GM19395 (cell line): ENCODE measurements around the gene SRGAP1.
"Not testable (repeated sequence)": the region's sequence is repeated elsewhere in the genome, so short reads cannot be mapped to it uniquely, and the experiment has no call there.

Experiments
- ATAC-seq: cut with Tn5 transposase; IDR thresholded peaks from one replicate; pipeline ENCODE4 v1.9.1; 2021; ENCODE audit warnings: mild to moderate bottlenecking, moderate library complexity; ENCODE audit not compliant: unreplicated experiment

The SRGAP1 gene

DNA sequence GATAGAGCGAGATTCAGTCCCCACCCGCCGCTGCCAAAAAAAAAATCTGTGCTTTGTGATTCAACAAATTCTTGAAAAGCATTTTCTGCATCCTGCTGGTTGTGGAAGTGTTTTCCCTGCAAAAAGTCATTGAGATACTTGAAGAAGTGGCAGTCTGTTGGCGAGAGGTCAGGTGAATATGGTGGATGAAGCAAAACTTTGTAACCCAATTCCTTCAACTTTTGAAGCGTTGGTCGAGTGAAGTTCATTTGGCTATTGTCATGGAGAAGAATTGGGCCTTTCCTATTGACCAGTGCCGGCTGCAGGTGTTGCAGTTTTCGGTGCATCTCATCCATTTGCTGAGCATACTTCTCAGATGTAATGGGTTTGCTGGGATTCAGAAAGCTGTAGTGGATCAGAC lies 20.9 kb downstream of the SRGAP1 start:
- ATAC-seq: no peak

DNA sequence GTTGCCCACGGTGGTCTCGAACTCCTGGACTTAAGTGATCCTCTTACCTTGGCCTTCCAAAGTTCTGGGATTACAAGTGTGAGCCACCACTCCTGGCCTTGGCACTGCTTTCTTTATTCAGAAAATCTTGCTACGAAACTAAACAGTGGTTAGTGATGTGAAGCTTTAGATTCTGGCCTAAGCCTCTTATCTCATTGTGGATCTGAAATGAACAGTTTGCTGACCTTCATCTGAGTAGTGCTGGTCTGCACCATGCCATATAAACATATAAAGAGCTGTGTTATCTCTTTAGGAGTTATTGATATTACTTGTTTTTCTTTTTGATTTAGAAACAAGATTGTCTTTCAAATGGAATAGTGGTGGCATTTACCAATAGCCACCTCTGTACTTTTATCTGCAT lies 22.6 kb downstream of the SRGAP1 start:
- ATAC-seq: no peak

DNA sequence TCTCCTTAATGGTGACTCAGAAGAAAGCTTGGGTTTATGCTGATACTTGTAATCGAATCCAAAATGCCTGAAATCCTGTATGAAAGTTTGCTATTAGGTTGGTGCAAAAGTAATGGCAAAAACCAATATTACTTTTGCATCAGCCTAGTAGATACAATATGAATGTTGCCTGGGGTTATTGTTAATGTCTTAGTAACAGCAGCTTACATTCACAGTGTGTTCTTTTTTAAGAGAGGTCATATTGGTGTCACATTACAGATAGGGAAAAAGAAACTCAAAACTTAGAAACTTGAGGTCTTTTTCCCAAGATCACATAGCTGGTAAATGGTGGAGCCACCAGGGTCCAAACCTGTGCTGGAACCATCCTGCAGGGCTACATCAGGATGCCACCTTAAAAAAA lies 25.2 kb downstream of the SRGAP1 start:
- ATAC-seq: no peak

DNA sequence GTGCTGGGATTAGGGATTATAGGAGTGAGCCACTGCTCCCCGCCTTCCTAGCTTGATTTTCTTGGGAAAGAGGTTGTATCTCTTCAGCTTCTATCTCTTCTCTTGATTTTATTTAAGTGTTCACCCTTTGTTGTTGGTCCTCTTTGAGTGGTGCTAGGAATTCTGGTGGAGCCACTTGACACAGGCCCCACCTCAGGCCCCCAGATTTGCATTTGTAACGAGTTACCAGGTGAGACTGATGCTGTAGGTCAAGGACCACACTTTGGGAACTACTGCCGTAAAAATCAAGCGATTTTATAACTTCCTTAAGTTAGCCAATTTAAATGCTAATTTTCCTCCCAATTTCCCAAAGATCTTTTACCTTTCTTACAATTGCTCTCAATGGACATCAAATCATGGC lies 26.3 kb downstream of the SRGAP1 start:
- ATAC-seq: no peak

DNA sequence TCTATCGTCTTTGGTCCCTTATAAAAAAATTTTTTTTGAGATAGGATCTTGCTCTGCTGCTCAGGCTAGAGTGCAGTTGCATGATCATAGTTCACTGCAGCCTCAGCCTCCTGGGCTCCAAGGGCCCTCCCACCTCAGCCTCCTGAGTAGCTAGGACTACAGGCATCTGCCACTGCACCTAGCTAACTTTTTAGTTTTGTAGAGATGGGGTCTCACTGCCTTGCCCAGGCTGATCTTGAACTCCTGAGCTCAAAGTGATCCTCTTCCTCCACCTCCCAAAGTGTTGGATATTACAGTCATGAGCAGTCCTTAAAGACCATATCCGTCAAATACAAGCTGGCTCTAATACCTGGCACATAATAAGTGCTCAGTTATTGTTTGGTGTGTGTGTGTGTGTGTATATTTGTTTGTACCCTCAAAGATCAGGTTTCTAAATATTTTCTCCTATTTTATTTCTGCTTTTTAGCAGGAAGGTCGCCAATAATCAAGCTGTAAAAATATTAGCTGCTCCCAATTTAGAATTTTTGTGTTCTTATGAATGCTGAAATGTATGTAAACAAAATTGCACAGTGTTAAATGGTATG lies 30.5 kb downstream of the SRGAP1 start:
- no peak for ATAC-seq

DNA sequence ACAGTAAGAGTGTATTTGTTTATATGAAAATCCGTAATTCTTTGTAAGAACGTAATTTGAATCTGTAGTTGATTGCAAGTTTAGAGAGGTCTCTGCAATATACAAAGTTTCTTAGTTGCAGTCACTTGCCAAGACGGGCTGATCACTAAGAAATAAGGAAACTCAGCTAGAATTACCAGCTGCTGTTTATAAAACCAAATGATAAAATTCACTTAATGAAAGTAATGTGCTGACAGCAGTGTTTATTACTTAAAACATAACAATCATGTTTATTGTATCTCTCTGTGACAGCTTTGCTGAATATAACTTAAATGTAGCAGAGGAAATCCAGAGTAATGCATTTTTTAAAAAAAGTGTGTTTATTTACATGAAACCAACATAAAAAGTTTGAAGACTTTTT lies 31.2 kb downstream of the SRGAP1 start:
- no peak for ATAC-seq

DNA sequence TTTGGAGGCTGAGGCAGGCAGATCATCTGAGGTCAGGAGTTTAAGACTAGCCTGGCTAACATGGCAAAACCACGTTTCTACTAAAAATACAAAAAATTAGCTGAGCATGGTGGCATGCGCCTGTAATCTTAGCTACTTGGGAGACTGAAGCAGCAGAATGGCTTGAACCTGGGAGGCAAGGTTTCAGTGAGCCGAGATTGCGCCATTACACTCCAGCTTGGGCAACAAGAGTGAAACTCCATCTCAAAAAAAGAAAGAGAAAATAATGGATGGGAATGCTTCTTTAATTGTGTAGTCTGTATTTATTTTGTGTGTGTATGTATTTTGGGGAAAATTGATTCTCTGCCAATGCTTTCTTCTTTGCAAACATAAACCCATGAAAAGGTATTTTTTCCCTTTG lies 32.5 kb downstream of the SRGAP1 start:
- ATAC-seq: no peak

DNA sequence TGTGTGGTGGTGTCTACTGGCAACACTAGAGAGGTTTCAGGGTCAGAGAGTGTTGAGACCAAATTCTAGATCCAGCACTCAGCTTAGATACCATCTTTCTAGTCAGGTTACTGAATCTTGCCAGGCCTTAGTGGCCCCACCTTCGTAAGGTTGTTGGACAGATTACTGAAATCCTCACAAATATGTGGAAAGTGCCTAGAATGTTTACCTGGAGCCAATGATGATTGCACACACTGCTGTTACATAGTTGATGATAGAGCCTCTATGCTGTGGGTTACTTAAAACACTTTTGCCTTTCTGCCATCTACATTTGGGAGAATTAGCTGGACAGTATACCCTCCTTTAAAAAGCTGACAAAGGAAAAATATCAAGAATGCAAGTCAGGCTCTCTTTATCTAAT lies 33.2 kb downstream of the SRGAP1 start:
- no peak for ATAC-seq

DNA sequence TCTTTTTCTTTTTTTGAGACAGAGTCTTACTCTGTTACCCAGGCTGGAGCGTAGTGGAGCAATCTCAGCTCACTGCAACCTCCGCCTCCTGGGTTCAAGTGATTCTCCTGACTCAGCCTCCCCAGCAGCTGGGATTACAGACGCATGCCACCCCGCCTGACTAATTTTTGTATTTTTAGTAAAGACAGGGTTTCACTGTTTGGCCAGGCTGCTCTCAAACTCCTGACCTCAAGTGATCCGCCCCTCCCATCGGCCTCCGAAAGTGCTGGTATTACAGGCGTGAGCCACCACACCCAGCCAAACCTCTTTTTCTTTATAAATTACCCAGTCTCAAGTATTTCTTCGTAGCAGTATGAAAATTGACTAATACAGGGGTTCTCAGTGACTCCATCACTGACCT lies 35.7 kb downstream of the SRGAP1 start:
- ATAC-seq: not testable (repeated sequence)

DNA sequence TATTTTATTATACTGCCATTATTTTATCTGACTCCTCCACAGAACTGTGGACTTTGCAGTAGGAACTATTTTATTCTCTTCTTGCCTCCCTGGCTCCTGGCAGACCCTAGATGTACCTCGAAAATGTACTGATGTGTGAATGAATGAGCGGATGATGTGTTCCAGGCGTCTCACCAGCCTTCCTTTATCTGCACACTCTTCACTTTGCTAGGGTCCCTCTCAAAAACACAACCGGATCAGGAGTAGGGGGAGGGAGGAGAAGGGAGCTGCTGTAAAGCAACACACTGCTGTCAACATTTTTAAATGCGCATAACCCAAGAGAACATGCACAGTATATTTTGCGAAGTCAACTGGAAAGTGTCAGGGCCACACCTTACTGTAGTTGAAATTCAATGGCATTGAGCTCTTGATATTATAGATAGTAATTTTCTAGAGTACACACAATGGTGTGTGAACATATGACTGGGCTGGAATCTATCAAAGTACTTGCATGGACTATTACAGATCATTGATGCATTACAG lies 36.3 kb downstream of the SRGAP1 start:
- no peak for ATAC-seq

DNA sequence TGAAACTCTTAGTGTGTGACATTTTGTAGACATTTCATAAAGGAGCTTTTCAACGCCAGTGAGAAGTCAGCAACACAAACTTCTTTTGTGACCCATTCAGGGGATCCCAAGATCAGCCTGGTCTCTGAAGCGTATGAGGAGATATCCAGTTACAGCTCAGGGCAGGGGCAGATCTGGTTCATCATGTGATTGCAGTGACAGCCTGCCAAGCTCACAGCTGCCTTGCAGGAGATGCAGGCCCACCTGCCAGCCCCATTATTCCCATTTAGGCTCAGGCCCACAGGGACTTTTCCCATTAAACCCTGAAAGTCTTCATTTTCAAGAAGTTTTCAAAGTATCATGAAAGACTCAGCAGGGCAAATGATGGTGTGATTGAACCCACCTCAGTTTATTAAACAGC lies 38.3 kb downstream of the SRGAP1 start:
- ATAC-seq: no peak

DNA sequence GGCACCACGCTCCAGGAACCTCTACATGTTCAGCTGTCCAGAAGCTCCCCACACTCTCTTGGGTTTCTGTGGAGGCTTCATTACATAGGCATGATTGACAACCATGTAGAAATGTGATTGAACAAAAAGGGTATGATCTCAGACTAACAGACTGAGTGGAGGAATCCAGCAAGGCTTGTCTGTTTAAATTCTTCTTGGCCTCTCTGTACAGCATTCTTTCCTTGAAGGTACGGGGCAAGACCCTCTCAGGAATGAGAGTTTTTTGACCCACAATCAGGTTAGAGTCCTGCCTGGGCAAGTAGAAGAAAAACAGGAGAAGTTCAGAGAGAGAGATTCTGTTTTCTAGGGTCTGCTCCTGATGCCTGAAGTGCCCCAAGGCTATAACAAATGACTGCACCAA lies 40.9 kb downstream of the SRGAP1 start:
- ATAC-seq: no peak

DNA sequence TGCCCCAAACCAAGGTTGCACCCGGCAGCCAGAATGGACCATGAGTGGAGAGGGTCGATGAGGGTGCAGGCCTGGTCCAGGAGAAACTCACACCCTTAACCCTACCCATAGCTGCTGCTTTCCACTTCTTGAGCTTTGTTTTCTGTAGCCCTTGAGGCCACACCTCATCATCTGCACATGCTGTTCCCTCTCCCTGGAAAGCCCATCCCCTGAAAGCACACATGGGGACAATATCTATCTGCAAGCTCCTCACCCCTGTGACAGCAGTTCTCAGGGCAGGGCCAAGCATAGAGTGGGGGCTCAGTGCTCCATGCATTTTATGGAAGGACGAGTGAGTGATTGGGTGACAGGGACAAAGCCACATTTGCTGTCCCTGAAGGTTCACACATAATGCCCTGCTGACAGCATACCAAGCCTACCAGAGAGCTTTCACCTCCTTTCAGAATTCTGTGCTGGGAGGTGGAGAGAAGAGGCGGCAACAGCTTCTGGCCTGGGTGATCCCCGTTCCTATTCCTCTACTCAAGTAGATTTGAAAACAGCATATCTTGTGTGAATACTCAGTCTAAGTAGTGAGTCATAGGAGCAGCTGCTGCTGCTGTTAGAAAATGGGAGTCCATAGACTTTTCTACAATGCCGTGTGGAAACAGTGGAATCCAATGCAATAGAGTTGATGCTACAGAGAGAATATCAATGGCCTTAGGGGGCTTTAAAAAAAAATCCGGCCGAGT lies 44.6 kb downstream of the SRGAP1 start:
- no peak for ATAC-seq

DNA sequence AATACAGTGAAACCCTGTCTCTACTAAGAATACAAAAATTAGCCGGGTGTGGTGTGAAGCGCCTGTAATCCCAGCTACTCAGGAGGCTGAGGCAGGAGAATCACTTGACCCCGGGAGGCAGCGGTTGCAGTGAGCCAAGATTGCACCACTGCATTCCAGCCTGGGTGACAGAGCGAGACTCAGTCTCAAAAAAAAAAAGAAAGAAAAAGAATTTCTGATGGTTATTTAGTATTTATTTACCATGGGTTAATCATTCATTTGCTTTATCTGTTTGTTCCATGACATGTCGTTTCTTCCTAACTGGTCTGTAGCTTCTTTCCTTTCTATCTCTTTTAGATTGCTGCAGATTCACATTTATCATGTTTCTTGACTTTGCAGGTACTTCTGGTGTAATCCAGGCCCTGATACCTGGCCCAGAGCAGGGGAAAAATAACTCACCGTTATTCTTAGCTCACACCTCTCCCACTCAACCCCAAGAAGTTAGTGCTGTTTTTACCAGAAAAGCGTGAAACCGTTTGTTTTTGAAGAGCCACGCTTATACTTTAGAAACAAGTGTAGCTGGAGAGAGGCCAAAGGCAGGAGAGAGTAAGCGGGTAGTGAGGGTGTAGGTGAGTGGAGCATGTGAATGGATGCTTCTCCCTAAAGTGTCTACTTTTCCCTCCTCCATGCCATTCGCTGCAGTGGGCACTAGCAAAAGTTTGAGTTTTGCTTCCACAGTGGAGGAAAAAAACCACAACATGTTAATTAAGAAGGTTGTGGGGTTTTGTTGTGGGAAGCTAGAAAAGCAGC lies 45.4 kb downstream of the SRGAP1 start:
- ATAC-seq: no peak

DNA sequence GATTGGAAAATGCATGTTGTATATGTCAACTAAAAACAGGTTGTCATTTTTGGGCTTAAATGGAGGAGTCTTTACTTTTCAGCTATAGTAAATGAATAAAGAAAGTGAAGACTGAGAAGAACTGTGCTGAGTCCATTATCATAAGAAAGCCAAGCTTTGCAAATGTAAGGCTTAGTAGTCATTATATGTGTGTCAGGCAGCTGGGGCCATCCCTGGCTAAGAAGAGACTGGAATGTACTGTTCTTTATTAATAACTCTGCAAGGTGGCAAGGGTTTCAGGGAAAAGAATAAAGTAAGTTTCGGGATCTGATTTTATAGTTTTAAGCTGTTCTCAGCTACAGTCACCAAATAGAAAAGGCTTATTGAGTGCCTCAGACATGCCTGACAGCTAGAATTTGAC lies 48.7 kb downstream of the SRGAP1 start:
- no peak for ATAC-seq

DNA sequence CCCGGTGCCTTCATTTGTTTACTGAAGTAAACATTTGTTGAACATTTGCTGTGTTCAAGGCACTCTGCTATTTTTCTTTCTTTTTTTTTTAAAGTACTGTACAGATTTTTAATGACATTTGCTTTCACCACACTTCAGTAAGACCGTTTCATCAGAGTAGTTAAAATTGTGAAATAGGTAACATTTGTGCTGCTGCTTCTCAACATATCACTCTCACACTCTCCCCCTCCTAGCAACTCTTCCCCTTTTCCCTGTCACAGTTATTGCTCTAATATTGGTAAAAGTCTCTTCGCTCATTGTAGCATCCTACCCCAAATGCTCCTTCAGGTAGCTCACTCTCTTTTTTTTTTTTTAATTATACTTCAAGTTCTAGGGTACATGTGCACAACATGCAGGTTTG lies 49.6 kb downstream of the SRGAP1 start:
- ATAC-seq: no peak

DNA sequence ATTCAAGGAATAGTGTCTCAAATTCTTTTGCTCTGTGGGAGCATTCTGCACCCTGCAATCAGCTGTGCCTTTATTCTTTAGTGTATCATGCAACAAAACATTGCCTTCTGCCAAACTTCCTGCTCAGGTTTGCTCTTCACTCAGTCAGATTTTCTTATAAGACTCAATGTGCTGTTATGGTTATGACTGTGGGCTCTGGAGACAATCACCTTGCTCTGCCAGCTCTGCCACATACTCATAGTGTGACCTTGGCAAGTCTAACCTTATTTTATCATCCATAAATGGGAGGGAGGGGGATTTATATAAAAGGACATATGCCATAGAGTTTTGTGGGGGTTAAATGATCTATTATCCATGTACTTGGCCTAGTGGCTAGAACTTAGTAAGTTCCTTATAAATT lies 51.3 kb downstream of the SRGAP1 start:
- ATAC-seq: no peak

DNA sequence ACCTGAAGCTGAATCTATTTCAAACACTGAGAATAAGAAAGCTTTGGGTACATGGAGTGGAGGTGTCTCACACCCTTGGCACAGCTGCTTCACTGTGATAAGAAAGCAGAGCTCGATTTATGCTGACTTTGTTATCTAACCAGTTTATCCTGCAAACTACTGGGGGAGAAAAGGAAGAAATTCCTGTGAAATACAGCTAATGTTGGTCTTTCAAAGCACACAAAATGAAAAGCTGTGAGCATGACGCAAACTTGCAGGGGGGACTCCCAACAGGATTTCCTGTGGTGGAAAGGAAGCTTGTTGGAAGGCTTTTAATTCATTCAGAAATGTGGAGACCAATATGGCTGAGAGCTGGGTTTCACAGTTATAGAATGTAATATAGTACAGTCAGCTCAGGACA lies 53.4 kb downstream of the SRGAP1 start:
- no peak for ATAC-seq

DNA sequence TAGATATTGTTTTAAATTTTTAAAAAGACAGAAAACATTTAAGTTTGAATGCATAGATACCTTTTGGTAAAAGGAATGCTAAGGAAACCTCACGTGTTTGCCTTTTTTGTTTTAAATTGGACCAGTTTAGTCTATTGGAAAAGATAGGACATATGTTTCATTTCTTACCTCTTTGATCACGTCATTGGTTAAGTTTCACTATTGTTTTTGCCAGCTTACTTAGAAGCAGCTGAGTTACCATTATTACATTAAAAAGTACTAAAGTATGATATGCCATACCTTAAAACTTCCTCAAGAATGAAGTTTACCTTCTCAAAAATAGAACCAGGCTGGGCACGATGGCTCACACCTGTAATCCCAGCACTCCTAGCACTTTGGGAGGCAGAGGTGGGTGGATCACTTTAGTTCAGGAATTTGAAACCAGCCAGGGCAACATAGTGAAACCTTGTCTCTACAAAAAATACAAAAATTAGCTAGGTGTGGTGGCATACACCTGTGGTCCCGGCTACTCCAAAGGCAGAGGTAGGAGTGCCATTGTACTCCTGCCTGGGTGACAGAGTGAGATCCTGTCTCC lies 54.4 kb downstream of the SRGAP1 start:
- ATAC-seq: no peak

DNA sequence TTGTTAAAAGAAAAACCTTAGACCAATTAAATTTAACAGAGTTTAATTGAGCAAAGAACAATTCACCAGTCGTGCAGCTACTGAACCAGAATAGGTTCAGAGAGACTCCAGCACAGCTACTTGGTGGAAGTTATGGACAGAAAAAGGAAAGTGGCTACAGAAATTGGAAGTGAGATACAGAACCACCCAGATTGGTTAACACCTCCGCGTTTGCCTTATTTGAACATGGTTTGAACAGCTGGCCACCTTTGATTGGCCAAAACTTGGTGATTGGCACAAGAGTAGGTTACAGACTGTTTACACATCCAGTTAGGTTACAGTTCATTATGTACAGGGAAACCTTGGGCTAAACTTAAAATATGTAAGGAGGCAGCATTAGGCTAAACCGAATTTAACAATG lies 54.9 kb downstream of the SRGAP1 start:
- ATAC-seq: no peak

DNA sequence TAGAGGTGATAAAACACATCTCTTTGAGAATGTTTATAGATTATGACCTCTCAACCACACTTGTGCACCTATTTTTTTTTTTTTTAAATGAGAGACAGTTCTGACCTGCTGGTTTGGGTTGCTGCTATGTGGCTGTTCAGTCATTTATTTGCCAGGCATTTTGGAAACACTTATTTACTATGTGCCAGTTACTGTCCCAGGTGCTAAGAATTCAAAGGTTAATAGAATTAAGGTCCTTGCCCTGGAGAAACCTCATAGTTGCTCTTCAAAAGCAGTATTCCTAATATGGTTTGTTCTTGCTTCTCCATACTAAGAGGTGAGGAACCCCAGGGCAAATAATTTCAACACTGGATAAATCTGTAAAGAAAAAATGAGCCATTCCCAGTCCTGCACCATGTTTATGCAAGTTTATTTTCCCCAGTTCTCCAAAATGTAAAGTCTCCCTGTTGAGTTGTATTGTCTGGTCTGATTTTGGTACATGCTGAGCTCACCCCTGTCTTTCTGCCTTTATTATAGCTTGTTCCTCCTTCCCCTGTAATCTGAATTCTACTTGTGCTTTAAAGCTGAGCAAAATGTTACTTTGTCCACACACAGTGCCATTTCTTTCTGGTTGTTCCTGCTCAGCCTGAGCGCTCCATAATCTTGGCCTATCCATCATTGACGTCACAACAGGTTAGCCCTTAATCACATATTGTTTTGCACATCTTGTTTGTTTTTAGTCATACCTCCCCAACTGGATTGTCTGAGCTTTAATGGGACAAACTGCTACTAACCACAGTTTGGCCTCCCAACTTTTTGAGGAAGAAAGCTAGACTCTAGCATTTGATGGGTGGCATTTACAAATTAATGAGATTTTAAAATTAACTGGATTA lies 56.7 kb downstream of the SRGAP1 start:
- no peak for ATAC-seq
